CD14-positive monocyte (primary cell): ENCODE results near the gene MRPL24. TPM values are rescaled to one million over a fixed set of nuclear protein-coding genes. Genes with fewer than 3 reads are reported as not detected.
A peak's percentile ranks its signal among the peaks of the same experiment; 100 is the strongest.

Source experiments
- DNase-seq, 3 donors: peaks; one replicate each; pipeline ENCODE4 v3.0.0-alpha.2; 2011 to 2022
- H2AFZ ChIP-seq: 2 replicates; pipeline ENCODE4 v1.6.0; 2012; ENCODE audit warnings: mild to moderate bottlenecking, low read depth, low read length, inconsistent platforms; ENCODE audit not compliant: insufficient read depth, poor library complexity, severe bottlenecking
- H3K27ac ChIP-seq, 2 donors: 1 replicate in 1 of 2; 2 replicates in 1 of 2; pipeline ENCODE4 v1.5.1; 2012 to 2013; ENCODE audit warnings: low read length in 2 of 2, control low read depth in 1 of 2, inconsistent platforms in 1 of 2, low read depth in 1 of 2, mild to moderate bottlenecking in 1 of 2
- H3K27me3 ChIP-seq, 2 donors: one replicate each; pipeline versions ENCODE4 v1.6.0 to v1.6.1; 2011 to 2013; ENCODE audit warnings: low read length in 2 of 2; ENCODE audit not compliant: control insufficient read depth in 2 of 2, insufficient read depth in 2 of 2
- H3K36me3 ChIP-seq, 2 donors: replicated peaks in 1 of 2; 1 replicate in 1 of 2; 2 replicates in 1 of 2; pipeline versions ENCODE4 v1.5.1 to v1.6.1; 2012 to 2013; ENCODE audit warnings: low read length in 2 of 2, control low read depth in 1 of 2, inconsistent platforms in 1 of 2, mild to moderate bottlenecking in 1 of 2; ENCODE audit not compliant: insufficient read depth in 2 of 2, control insufficient read depth in 1 of 2
- H3K4me1 ChIP-seq, 2 donors: 1 replicate in 1 of 2; 2 replicates in 1 of 2; pipeline versions ENCODE4 v1.5.1 to v1.6.1; 2012 to 2013; ENCODE audit warnings: low read length in 2 of 2, control low read depth in 1 of 2, inconsistent platforms in 1 of 2, mild to moderate bottlenecking in 1 of 2, moderate library complexity in 1 of 2; ENCODE audit not compliant: insufficient read depth in 2 of 2, control insufficient read depth in 1 of 2
- H3K4me2 ChIP-seq: replicated peaks from 2 replicates; pipeline ENCODE3; 2012; ENCODE audit warnings: low read length, moderate library complexity, mild to moderate bottlenecking; ENCODE audit not compliant: poor library complexity, severe bottlenecking; ENCODE audit errors: extremely low read depth
- H3K4me3 ChIP-seq, 3 experiments: fragments of 200-600 bp in 1 of 3; sonication (generic) in 1 of 3; replicated peaks in 1 of 3; 1 replicate in 2 of 3; 2 replicates in 1 of 3; pipeline ENCODE4 v1.5.1; 2011 to 2013; ENCODE audit warnings: low read length in 3 of 3, mild to moderate bottlenecking in 3 of 3, control low read depth in 2 of 3, low read depth in 2 of 3, inconsistent platforms in 1 of 3, moderate library complexity in 1 of 3
- H3K79me2 ChIP-seq: 2 replicates; pipeline ENCODE4 v1.6.0; 2012; ENCODE audit warnings: mild to moderate bottlenecking, control low read depth, inconsistent platforms, low read length, moderate library complexity; ENCODE audit not compliant: insufficient read depth
- H3K9ac ChIP-seq: 2 replicates; pipeline ENCODE4 v1.6.0; 2017; ENCODE audit warnings: low read length, mild to moderate bottlenecking; ENCODE audit not compliant: insufficient read depth, poor library complexity, severe bottlenecking
- H3K9me3 ChIP-seq, 2 donors: replicated peaks in 1 of 2; 1 replicate in 1 of 2; 2 replicates in 1 of 2; pipeline versions ENCODE4 v1.5.1 to v1.6.1; 2012 to 2013; ENCODE audit warnings: low read length in 2 of 2, control low read depth in 1 of 2; ENCODE audit not compliant: control insufficient read depth in 1 of 2, insufficient read depth in 1 of 2
- H4K20me1 ChIP-seq: 2 replicates; pipeline ENCODE4 v1.6.0; 2012; ENCODE audit warnings: mild to moderate bottlenecking, low read length, control low read depth, moderate library complexity; ENCODE audit not compliant: insufficient read depth
- H3K27ac Mint-ChIP-seq, 7 donors: one replicate each; pipeline ENCODE4 v1.8.0; 2020; ENCODE audit warnings: mild to moderate bottlenecking in 7 of 7, mixed read lengths in 7 of 7, moderate library complexity in 6 of 7, inconsistent platforms in 2 of 7
- H3K27me3 Mint-ChIP-seq, 3 donors: one replicate each; pipeline ENCODE4 v1.8.0; 2021 to 2022; ENCODE audit warnings: low read depth in 3 of 3, mild to moderate bottlenecking in 3 of 3, mixed read lengths in 3 of 3, moderate library complexity in 3 of 3, inconsistent platforms in 1 of 3
- H3K36me3 Mint-ChIP-seq, 2 donors: one replicate each; pipeline ENCODE4 v1.8.0; 2020; ENCODE audit warnings: mixed read lengths in 2 of 2, inconsistent platforms in 1 of 2, mild to moderate bottlenecking in 1 of 2
- H3K4me1 Mint-ChIP-seq: one replicate; pipeline ENCODE4 v1.8.0; 2020; ENCODE audit warnings: mild to moderate bottlenecking, mixed read lengths
- H3K4me3 Mint-ChIP-seq, 2 donors: one replicate each; pipeline ENCODE4 v1.8.0; 2020; ENCODE audit warnings: mild to moderate bottlenecking in 2 of 2, mixed read lengths in 2 of 2, moderate library complexity in 1 of 2
- H3K9me3 Mint-ChIP-seq, 7 donors: one replicate each; pipeline ENCODE4 v1.8.0; 2020 to 2022; ENCODE audit warnings: mixed read lengths in 7 of 7, mild to moderate bottlenecking in 6 of 7, moderate library complexity in 6 of 7, inconsistent platforms in 2 of 7
- CTCF ChIP-seq: fragments of 200-600 bp; IDR thresholded peaks from one replicate; pipeline ENCODE4 v1.8.0; 2022; ENCODE audit warnings: antibody characterized with exemption, mild to moderate bottlenecking
- WGBS: methylation state at CpG from one replicate; pipeline ENCODE4 v1.1.5; 2013; ENCODE audit warnings: missing lambda C conversion rate; ENCODE audit not compliant: insufficient coverage; 5-methylcytosine and 5-hydroxymethylcytosine counted together
- intact Hi-C, 2 donors: fragments of 100-400 bp; cut with micrococcal nuclease; formaldehyde crosslinking; loops; one replicate each; pipeline versions ENCODE4 v1.15.0 to v1.15.1; 2023
- polyA plus RNA-seq, 3 donors: library from polyadenylated mRNA; depleted of rRNA in 1 of 3; unstranded in 2 of 3; stranded (reverse) in 1 of 3; fragments of 300-500 nt in 2 of 3; fragments of >200 nt in 1 of 3; fragmentation: Illumina TruSeq in 2 of 3; gene quantifications; 1 replicate in 2 of 3; 2 replicates in 1 of 3; pipeline ENCODE4 v1.2.3, GENCODE V29; 2012 to 2021

The MRPL24 gene
- polyA plus RNA-seq, 3 donors: 28.7 to 47.0 (median 38.4) TPM

GRCh38 chr1:156751757-156752481 lies 11.0 kb upstream of the MRPL24 start:
- Histone ChIP-seq H3K27ac (peak overlapping the region; percentile 82 to 88), H3K79me2 (peaks cover 84% of the 10 kb centered on the region), H3K27me3 (no peaks in the 10 kb centered on the region), H4K20me1 (peaks cover 22% of the 10 kb centered on the region), H2AFZ (peak overlapping the region; percentile 88), H3K9me3 (no peaks in the 10 kb centered on the region), H3K4me1 (peaks cover 51 to 63% of the 10 kb centered on the region in 2 donors), H3K4me2 (peak overlapping the region; percentile 91), H3K4me3 (peak overlapping the region; percentile 84 to 96 (median 84)), H3K9ac (peak overlapping the region; percentile 80), H3K36me3 (no peaks in the 10 kb centered on the region)
- Mint-ChIP-seq H3K27ac (peak overlapping the region; percentile 90 to 94 (median 92)), H3K4me3 (peak overlapping the region; percentile 89 to 95), H3K36me3 (no peaks in the 10 kb centered on the region), H3K4me1 (peaks cover 65% of the 10 kb centered on the region), H3K27me3 (peaks cover 0 to 2% (median 0%) of the 10 kb centered on the region in 3 donors), H3K9me3 (peaks cover 0 to 3% (median 0%) of the 10 kb centered on the region in 7 donors)
- WGBS: under 1% methylated on average over 62 of the region's 68 CpGs
- no peak for TF ChIP-seq CTCF
- intact Hi-C loops: loop anchor here (1.0 to 2.0 kb wide), 2 partner anchors 12 to 15 kb away; partner anchors contain the start of gene PRCC (in 2 of the 2)
- DNase-seq: peak; percentile 90 to 94 (median 94)

- Mint-ChIP-seq H3K9me3 (peaks cover 0 to 3% (median 0%) of the 10 kb centered on the region in 7 donors), H3K4me3 (peak within 1 kb of the TSS; percentile 89 to 97), H3K27me3 (peaks cover 0 to 2% (median 0%) of the 10 kb centered on the region in 3 donors), H3K4me1 (peaks cover 70% of the 10 kb centered on the region), H3K27ac (peak within 1 kb of the TSS; percentile 91 to 98 (median 94)), H3K36me3 (no peaks in the 10 kb centered on the region)
- no peak for DNase-seq
- Histone ChIP-seq H3K9me3 (no peaks in the 10 kb centered on the region), H3K27ac (peak within 1 kb of the TSS; percentile 89 to 91), H3K9ac (peak within 1 kb of the TSS; percentile 80), H3K79me2 (peaks cover 89% of the 10 kb centered on the region), H3K27me3 (no peaks in the 10 kb centered on the region), H3K4me2 (peak within 1 kb of the TSS; percentile 91), H3K36me3 (no peaks in the 10 kb centered on the region), H3K4me1 (peaks cover 56 to 69% of the 10 kb centered on the region in 2 donors), H3K4me3 (peak within 1 kb of the TSS; percentile 84 to 96 (median 84)), H2AFZ (peak within 1 kb of the TSS; percentile 88), H4K20me1 (peaks cover 28% of the 10 kb centered on the region)
- WGBS: under 1% methylated on average over 39 of the region's 48 CpGs
- intact Hi-C loops: loop anchor here (1.0 to 2.0 kb wide), 2 partner anchors 11 to 15 kb away; partner anchors contain the start of gene PRCC (in 2 of the 2)
- no peak for TF ChIP-seq CTCF
Measured at GRCh38 chr1:156751451-156751756, 10.5 kb upstream of the MRPL24 start, which contains the start of gene HDGF. TSS of gene HDGF (minus strand) at chr1:156751675. CDS start at chr1:156751429, 246 bp downstream.
